22Rv1 (cell line): ENCODE results near the gene GTPBP4.
"Not testable (repeated sequence)": the region's sequence is repeated elsewhere in the genome, so short reads cannot be mapped to it uniquely, and the experiment has no call there.

Experiments used
- H3K27ac ChIP-seq: fragments of 450-650 bp; 2 replicates; pipeline ENCODE4 v1.5.1; 2017
- CTCF ChIP-seq: fragments of 450-650 bp; IDR thresholded peaks from 2 replicates; pipeline ENCODE4 v1.5.1; 2017; ENCODE audit warnings: mild to moderate bottlenecking
- ZFX ChIP-seq: fragments of 450-650 bp; IDR thresholded peaks from 2 replicates; pipeline ENCODE4 v1.6.1; 2017; ENCODE audit warnings: antibody characterized with exemption, borderline replicate concordance

GTPBP4 gene

GRCh38 chr10:1063232-1063865 is 75.1 kb downstream of the GTPBP4 start:
- no peak overlapping the region for H3K27ac ChIP-seq

GRCh38 chr10:1064964-1065247 is 76.7 kb downstream of the GTPBP4 start:
- TF ChIP-seq CTCF = no peak
- no peak for TF ChIP-seq ZFX
- no peak overlapping the region for H3K27ac ChIP-seq

More at GRCh38 chr10:1063232-1063865, 75.1 kb downstream of the GTPBP4 start:
- TF ChIP-seq ZFX = no peak
- no peak for TF ChIP-seq CTCF

- not testable (repeated sequence) for H3K27ac ChIP-seq
Observed at GRCh38 chr10:1066734-1067133, 78.5 kb downstream of the GTPBP4 start.

- H3K27ac ChIP-seq = no peak overlapping the region
- no peak for TF ChIP-seq CTCF
- no peak for TF ChIP-seq ZFX
Observed at GRCh38 chr10:1068380-1069361, 80.4 kb downstream of the GTPBP4 start.
